ENCODE data around the gene CLIC5. TPM values are rescaled to one million over a fixed set of nuclear protein-coding genes. Genes with fewer than 3 reads are reported as not detected.

Gene CLIC5
- total RNA-seq, 1 donor from 2014 or later, result 7.6 TPM

DNA sequence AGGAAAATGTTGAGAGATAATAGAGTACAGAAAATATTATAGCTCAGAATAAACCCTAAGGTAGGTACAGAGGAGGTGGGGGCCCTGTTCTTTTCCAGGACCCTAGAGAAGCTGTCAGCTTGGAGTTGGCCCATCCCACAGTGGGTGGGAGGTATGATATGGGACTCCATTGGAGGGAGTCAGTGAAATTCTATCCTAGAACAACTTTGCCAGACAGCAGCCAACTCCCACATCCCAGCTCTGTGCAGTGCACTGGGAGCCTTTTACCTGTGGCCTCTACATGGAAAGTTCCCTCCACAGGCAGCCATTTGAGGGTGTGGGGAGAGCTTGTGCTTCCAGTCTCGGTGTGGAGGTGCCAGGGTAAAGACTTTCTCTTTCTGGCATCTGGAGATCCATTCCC, 36.8 kb upstream of the CLIC5 start:
- H3K36me3 ChIP-seq, result no peaks in the 10 kb centered on the region
- no peak for DNase-seq (ENCODE audit: low spot score in 2 of 2)
- H3K4me1 ChIP-seq, result no peaks in the 10 kb centered on the region
- TF ChIP-seq, protein P1, sequence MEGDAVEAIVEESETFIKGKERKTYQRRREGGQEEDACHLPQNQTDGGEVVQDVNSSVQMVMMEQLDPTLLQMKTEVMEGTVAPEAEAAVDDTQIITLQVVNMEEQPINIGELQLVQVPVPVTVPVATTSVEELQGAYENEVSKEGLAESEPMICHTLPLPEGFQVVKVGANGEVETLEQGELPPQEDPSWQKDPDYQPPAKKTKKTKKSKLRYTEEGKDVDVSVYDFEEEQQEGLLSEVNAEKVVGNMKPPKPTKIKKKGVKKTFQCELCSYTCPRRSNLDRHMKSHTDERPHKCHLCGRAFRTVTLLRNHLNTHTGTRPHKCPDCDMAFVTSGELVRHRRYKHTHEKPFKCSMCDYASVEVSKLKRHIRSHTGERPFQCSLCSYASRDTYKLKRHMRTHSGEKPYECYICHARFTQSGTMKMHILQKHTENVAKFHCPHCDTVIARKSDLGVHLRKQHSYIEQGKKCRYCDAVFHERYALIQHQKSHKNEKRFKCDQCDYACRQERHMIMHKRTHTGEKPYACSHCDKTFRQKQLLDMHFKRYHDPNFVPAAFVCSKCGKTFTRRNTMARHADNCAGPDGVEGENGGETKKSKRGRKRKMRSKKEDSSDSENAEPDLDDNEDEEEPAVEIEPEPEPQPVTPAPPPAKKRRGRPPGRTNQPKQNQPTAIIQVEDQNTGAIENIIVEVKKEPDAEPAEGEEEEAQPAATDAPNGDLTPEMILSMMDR (IDR thresholded peaks at IDR 0.05), result no peak
- H3K4me3 ChIP-seq, result no peak overlapping the region
- no peaks in the 10 kb centered on the region for H3K9me3 ChIP-seq
- H3K27me3 ChIP-seq, result no peaks in the 10 kb centered on the region
- peak overlapping the region in 1 of 2 donors; percentile 54 for H3K27ac ChIP-seq
- intact Hi-C loops (cut with DNase I), result no loop called here

GRCh38 chr6:46051962-46052361, 36.3 kb upstream of the CLIC5 start:
- H3K4me3 ChIP-seq, result no peak overlapping the region
- no peaks in the 10 kb centered on the region for H3K36me3 ChIP-seq
- no peaks in the 10 kb centered on the region for H3K27me3 ChIP-seq
- H3K27ac ChIP-seq, result no peak overlapping the region
- intact Hi-C loops (cut with DNase I), result no loop called here
- H3K4me1 ChIP-seq, result no peaks in the 10 kb centered on the region
- DNase-seq (ENCODE audit: low spot score in 2 of 2), result no peak
- no peaks in the 10 kb centered on the region for H3K9me3 ChIP-seq
- TF ChIP-seq, protein P1 (IDR thresholded peaks at IDR 0.05), result no peak

GRCh38 chr6:46050845-46051405, 35.3 kb upstream of the CLIC5 start:
- Histone ChIP-seq H3K9me3 (no peaks in the 10 kb centered on the region), H3K4me3 (no peak overlapping the region), H3K27me3 (no peaks in the 10 kb centered on the region), H3K36me3 (no peaks in the 10 kb centered on the region), H3K27ac (no peak overlapping the region), H3K4me1 (no peaks in the 10 kb centered on the region)
- TF ChIP-seq, protein P1 (IDR thresholded peaks at IDR 0.05), result no peak
- intact Hi-C loops (cut with DNase I), result no loop called here
- no peak for DNase-seq (ENCODE audit: low spot score in 2 of 2)

DNA sequence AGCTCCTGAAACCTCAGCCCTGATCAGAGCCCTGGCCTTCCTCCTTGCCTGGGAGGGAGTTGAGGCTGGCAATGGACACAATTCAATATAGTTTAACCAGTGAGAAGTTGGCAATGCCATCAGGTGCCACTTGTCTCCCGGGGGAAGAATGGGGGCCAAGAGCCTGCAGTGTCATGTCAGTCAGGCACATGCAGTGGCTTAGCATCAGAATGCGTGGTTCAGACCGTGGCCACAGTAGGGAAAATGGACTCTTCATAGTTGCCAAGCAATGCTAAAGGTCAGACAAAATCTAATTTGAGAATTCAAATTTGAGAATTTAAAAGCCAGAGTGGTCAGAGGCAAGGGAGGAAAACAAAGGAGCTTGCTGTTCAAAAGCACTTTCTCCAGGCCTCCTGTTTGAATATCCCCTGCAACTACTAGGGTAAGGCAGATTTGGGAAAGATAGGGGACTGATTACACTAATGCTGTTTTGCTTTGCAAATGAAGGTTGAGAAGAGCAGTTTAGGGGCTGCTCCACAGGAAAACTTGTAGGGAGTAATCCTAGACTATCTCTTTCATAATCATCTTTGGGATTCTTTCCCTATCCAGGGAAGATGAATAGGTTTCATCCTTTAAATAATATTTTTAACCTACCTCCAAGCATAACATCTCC, 33.1 kb upstream of the CLIC5 start:
- H3K27me3 ChIP-seq, result no peaks in the 10 kb centered on the region
- no peak overlapping the region for H3K27ac ChIP-seq
- no peaks in the 10 kb centered on the region for H3K9me3 ChIP-seq
- no peaks in the 10 kb centered on the region for H3K36me3 ChIP-seq
- DNase-seq (ENCODE audit: low spot score in 2 of 2), result no peak
- TF ChIP-seq, protein P1 (IDR thresholded peaks at IDR 0.05), result no peak
- no peak overlapping the region for H3K4me3 ChIP-seq
- intact Hi-C loops (cut with DNase I), result no loop called here
- peaks cover 0 to 7% of the 10 kb centered on the region in 2 donors for H3K4me1 ChIP-seq

DNA sequence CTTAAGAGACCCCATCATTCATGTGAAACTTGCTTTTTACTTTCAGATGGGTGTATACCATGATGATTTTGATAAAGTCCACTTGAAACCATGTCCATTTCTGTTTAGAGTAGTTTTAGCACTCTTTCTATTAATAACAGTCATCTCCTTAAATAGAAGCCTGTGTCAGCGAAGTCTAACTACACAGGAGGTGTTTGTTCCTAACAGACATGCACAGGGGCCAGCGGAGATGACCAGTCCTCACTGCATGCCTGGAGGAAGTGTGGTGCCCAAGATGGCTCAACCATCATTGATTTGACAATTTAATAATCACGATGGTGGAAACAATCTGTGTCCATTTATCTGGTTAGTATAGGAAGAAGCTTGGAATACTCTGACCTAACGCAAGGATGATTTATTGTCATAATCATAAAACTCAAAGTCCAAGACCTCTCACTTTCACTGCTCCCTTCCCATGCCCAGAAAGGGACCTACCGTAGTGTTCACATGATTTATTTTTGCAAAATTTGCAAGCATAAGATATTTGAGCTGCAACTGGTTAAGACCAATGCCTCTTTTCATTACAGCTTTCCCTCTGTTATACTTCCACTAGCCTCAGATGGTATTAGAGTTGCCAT, 31.0 kb upstream of the CLIC5 start:
- Histone ChIP-seq H3K27me3 (no peaks in the 10 kb centered on the region), H3K4me3 (no peak overlapping the region), H3K9me3 (no peaks in the 10 kb centered on the region), H3K4me1 (peaks cover 0 to 7% of the 10 kb centered on the region in 2 donors), H3K27ac (no peak overlapping the region), H3K36me3 (no peaks in the 10 kb centered on the region)
- intact Hi-C loops (cut with DNase I), result no loop called here
- TF ChIP-seq, protein P1 (IDR thresholded peaks at IDR 0.05), result no peak
- no peak for DNase-seq (ENCODE audit: low spot score in 2 of 2)

Measured in ascending aorta (tissue), 2 donors.